Measurements from ENCODE around the gene CAPN2.

CAPN2 gene

GRCh38 chr1:223684488-223684792 lies 27.9 kb upstream of the CAPN2 start:
- DNase-seq (ENCODE audit: insufficient read length, low spot score) (no peak), FAIRE-seq (no peak)
- TF ChIP-seq CTCF (IDR thresholded peaks at IDR 0.05; ENCODE audit: insufficient read depth, missing control alignments): no peak

- no peak for TF ChIP-seq CTCF (IDR thresholded peaks at IDR 0.05; ENCODE audit: insufficient read depth, missing control alignments)
- no peak for FAIRE-seq
- DNase-seq (ENCODE audit: insufficient read length, low spot score): no peak
Measured at GRCh38 chr1:223691121-223691520, 21.2 kb upstream of the CAPN2 start.

- no peak for FAIRE-seq
- DNase-seq (ENCODE audit: insufficient read length, low spot score): no peak
- TF ChIP-seq CTCF (IDR thresholded peaks at IDR 0.05; ENCODE audit: insufficient read depth, missing control alignments): no peak
Measured at GRCh38 chr1:223695014-223695548, 17.3 kb upstream of the CAPN2 start.

- FAIRE-seq (no peak), DNase-seq (ENCODE audit: insufficient read length, low spot score) (no peak)
- TF ChIP-seq CTCF (IDR thresholded peaks at IDR 0.05; ENCODE audit: insufficient read depth, missing control alignments): no peak
Measured at GRCh38 chr1:223695941-223696340, 16.4 kb upstream of the CAPN2 start.

- FAIRE-seq (no peak), DNase-seq (ENCODE audit: insufficient read length, low spot score) (no peak)
- TF ChIP-seq CTCF (IDR thresholded peaks at IDR 0.05; ENCODE audit: insufficient read depth, missing control alignments): no peak
Measured at GRCh38 chr1:223700388-223700918, 11.9 kb upstream of the CAPN2 start.

- FAIRE-seq: no peak
- no peak for DNase-seq (ENCODE audit: insufficient read length, low spot score)
- no peak for TF ChIP-seq CTCF (IDR thresholded peaks at IDR 0.05; ENCODE audit: insufficient read depth, missing control alignments)
Measured at GRCh38 chr1:223700942-223701637, 11.2 kb upstream of the CAPN2 start.

All from D721Med (cell line).